Stromal cell of bone marrow (primary cell): ENCODE data around the gene MSI2.

Source experiments
- DNase-seq: peaks from one replicate; pipeline ENCODE4 v3.0.0-alpha.2; 2012; ENCODE audit warnings: low read depth

The MSI2 gene

GRCh38 chr17:57637666-57638010 lies 381.3 kb downstream of the MSI2 start:
- no peak for DNase-seq

DNA sequence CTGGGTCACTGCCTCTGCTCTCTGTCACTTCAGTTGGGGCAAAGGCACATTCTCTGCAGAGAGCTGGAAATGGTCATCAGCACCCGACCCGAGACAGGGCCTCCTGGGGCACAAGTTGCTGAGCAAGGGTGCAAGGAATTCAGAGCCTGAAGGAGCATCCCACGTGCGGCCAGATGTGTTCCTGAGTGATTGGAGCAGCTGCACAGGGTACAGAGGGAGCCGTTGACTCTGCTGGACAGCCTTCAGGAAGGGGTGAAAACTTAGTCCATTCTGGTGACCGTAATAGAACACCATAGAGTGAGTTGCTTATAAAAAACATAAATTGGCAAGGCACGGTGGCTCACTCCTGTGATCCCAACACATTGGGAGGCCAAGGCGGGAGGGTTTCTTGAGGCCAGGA lies 382.0 kb downstream of the MSI2 start:
- DNase-seq, result no peak

DNA sequence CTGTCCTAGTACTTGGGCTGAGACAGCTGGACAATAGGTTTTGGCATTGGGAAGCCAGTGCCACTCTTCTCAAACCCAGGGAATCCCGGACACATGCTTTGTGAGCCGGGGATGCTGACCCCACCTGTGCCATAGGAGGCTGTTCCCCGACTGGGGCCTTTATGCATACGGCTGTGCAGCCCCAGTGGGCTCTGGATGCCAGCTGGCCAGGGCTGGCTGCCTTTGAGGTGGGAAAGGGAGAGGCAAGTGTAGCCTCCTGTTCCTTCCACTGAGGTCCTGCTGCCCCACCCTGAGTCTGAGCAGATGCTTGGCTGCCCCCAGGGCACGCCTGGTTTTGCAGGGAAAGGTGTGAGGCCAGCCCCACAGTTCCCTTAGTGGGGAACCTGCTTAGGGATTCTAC lies 383.1 kb downstream of the MSI2 start:
- no peak for DNase-seq

- no peak for DNase-seq
Observed at GRCh38 chr17:57640079-57640478, 383.8 kb downstream of the MSI2 start.

- DNase-seq, result no peak
Observed at GRCh38 chr17:57641761-57642160, 385.4 kb downstream of the MSI2 start.

GRCh38 chr17:57643062-57643461 lies 386.7 kb downstream of the MSI2 start:
- DNase-seq, result no peak

- no peak for DNase-seq
Observed at GRCh38 chr17:57644326-57644725, 388.0 kb downstream of the MSI2 start.

DNA sequence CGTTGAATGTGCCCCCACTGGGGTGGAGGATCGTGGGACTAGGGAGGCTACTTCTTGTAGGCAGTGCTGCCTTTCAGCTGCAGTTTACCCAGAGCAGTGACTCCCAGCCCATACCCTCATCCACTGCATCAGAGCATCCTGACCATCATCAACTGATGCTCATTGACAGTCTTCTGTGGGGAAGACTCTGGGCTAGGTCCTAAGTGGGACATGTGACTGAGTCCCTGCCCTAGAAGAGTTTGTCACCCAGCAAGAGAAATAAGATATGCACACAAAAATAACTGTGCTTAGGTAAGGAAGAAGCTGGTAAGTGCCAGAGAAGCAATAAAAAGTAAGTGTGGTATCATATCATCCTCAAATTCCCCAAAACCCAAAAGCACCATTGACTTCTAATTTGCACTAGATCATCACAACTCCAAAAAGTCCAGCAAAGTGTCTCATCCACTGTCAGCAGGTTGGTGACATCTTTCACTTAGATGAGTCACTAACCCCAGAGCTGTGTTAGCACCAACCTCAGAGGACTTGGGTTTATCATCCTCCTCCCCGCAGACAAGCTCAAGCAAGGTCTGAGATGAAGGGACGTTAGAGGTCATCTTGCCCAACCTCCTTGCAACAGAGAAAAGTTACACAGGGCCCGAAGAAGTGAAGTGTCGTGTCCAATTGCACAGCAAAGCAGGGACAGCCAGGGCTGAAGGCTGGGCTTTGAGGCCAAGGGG lies 389.8 kb downstream of the MSI2 start:
- no peak for DNase-seq

GRCh38 chr17:57648720-57649119 lies 392.4 kb downstream of the MSI2 start:
- no peak for DNase-seq

GRCh38 chr17:57649191-57649590 lies 392.9 kb downstream of the MSI2 start:
- DNase-seq, result no peak

DNA sequence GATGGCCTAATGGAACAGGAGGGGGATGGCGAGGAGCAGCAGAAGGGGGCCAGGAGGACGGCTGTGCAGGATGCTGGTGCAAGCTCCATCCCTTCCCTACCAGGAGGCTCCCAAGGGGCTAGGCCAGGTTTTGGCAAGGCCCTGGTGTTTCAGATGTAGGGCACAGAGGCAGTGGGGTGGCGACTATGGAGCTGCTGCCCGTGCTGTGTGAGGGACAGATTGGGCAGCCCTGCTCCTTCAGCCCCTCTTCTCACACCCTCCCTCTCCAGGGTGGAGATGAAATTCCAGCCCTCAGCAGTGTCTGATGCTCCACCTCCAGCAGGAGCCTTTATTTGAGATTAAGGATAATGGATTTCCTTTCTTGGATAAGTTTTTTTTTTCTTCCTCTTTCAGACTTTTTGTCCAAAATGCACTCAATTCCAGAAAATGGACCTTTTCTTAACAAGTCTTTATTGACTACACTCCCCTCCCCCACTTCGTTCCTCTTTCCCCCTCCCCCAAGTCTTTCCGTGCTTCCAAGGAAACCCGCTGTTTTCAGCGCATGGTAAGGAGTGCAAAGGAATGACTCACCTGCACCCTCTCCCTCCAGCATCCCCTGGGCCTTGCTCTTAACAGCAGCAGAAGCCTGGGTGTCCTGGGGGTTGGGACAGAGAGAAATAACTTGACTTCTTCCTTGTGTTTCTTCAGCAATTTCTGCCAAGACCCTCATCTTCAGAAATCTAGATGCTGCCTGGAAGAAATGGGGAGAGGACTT lies 393.6 kb downstream of the MSI2 start:
- DNase-seq, result no peak

- DNase-seq, result no peak
Observed at GRCh38 chr17:57650548-57650947, 394.2 kb downstream of the MSI2 start.

DNA sequence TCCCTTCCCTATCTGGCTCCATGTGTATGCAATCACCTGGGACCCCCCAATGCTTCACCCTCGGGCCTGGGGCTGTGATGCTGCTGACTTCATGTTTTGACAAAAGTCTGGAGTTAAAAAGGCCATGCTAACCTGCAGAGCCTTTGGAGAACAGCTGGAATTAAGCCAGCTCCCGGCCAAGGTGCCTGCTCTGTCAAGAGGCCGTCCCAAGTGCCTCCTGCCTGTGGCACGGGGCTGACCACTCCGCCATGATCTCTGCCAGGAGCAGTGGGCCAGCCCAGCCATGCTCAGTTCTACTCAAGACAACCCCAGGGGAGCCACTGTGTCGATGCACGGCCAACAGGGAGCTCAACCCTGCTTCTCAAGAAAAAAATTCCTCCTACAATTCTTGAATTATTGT lies 395.1 kb downstream of the MSI2 start:
- DNase-seq, result no peak

DNA sequence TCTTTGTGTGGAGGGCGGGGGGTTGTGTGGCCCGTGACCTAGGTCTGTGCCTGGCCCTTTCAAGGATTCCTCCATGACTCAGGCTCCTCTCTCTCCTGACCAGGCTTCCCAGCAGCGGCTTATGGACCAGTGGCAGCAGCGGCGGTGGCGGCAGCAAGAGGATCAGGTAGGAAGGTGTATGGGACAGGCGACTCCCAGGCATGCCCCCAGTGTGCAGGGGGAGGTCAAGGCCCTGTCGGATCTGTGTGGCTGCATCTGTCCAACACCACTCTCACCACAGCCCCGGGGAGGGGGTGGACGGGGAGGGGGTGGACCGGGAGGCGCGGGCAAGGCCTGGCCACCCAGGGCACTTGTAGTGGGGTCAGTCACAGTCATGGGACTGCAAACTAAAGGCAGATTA lies 395.7 kb downstream of the MSI2 start:
- DNase-seq, result no peak

DNA sequence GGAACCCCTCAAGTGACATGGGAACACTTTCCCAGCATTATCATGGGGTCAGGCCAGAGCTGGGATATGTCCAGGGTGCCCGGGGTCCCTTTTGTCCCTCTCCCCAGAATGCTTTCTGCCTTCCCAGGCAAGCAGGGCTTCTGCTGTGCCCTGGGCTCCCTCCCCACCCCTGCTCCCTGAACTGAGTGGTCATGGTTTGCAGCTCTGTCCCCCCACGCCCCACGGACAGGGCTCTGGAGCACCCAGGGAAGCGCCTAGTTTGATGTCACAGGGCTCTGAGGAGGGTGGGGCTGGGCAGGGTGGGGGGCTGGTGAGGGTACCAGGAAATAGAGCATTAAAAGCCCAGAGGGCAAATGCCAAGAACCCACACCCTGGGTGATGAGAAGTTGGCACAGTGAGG lies 396.5 kb downstream of the MSI2 start:
- no peak for DNase-seq

- no peak for DNase-seq
Observed at GRCh38 chr17:57653279-57653678, 397.0 kb downstream of the MSI2 start.

GRCh38 chr17:57654040-57654775 lies 397.9 kb downstream of the MSI2 start:
- no peak for DNase-seq

GRCh38 chr17:57655553-57655952 lies 399.2 kb downstream of the MSI2 start:
- DNase-seq, result no peak

DNA sequence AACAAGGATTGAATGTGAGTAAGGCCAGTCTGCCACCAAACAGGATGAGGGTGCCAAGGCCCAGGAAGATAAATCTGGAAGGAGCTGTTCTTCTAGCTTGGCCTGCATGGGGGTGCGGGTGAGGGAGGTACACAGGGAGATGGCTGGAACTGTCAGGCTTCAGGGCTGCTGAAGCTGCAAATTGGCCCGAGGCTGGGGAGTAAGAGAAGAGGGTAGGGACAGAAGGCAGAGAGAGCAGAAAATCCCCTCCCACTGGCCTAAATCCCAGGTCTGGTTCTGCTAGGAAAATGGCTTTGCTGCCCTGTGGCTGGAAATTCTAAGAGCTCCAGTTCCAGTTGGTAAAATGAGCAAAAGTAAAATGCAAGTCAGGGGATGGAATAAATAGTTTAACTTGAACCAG lies 400.9 kb downstream of the MSI2 start:
- no peak for DNase-seq

GRCh38 chr17:57662041-57662440 lies 405.7 kb downstream of the MSI2 start:
- no peak for DNase-seq

DNA sequence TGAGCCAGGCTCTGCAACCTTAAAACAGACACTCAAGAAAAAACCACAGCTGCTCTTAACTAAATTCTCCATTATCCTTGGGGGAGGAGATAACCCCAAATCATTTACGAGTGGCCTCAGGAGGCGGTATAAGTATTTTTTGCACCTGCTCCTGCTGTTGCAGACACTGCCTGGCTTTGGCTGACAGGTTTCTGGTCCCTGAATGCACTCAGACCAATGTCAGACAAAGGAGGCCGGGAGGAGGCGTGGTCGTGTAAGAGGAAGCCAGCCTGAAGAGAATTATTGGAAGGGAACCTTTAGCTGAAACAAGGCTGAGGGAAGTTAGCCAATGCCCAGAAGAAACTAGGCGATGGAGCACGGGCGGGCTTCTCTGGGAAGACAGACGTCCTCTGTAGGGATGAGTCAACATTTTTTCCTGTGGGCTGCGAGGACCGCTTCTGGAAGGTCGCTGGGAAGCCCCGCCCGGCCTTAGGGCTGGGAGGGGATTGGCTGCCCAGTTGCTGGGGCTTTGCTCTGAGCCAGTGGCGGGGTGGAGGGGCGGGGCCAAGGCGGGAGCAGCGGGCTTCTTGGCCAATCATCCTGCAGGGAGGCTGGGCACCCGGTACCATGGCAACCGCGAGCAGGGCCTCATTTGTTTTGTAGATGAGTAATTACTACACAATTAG lies 406.5 kb downstream of the MSI2 start:
- DNase-seq, result peak; percentile 97

DNA sequence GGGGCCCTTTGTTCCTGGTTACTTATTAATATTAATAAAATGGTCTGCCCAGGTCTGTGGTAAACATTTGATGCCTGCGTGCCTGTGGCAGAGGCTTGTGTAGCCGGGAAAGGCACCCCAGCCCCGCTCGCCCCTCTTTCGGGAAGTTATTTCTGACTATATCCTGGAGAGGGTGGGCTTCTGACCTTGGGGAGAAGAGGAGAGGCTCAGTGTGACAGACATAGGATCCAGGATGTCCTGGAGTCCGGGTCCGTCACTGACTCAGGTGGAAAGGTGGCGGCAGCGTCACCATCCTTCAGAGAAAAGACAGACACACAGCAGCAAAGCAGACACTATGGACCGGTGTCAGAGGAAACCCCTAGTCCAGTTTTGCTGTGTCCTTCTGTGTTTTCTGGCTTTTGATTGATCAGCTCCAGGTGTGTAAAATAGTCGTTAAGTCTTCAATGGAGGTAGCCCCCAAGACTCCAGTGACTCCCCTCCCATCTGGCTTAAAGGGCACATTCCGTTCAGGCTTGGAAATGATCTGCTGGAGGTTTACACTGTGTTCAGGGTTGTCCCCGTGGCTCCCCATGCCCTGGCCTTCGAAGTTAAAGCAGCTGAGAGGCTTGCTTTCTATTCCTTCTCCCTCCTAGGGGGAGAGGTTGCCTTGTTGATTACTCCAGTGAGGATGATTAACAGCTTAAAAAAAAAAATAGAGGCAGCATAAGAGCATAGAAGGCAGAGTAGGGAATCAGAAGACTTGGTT lies 407.2 kb downstream of the MSI2 start:
- no peak for DNase-seq
